ENCODE measurements around the gene ROBO4.

Gene ROBO4

DNA sequence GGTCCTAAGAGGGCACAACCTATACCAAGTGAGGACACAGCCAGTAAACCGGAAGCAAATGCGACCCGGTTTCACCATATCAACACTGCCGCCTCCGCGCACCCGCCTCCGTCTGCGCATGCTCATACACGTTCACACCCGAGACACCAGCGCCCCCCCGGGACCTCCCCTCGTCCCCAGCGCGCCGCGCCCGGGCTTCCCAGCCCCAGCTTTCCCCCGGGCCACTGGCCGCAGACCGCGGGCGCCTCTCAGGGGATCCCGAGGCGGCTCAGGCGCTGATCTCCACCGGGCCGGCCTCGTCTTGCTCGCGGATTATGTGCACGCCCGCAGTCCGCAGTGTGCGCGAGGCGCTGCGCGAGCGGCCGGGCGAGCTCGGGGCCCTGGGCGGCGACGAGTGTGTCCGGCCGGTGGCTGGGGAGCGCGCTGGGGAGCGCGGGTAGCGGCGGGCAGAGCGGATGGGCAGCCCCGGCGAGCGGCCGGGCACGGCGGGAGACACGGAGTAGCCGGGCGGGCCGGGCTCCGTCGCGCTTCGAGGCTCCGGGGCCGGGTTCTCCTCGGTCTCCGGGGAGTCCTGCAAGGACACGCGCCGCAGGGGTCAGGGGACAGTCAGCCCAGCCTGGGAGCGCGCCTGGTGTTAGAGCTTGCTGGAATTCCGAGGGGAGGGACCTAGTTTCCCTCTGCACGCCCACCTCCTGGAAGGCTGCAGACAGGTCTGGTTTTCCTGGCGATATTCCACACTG is 23.4 kb upstream of the ROBO4 start:
- DNase-seq (ENCODE audit: low read depth, low spot score) = no peak
- no peak overlapping the region for H3K4me3 ChIP-seq (ENCODE audit: low read length)

- H3K4me3 ChIP-seq (ENCODE audit: low read length) = no peak overlapping the region
- DNase-seq (ENCODE audit: low read depth, low spot score) = no peak
Observed at GRCh38 chr11:124920356-124920755, 22.7 kb upstream of the ROBO4 start.

- no peak overlapping the region for H3K4me3 ChIP-seq (ENCODE audit: low read length)
- no peak for DNase-seq (ENCODE audit: low read depth, low spot score)
Observed at GRCh38 chr11:124919898-124920297, 22.2 kb upstream of the ROBO4 start.

DNA sequence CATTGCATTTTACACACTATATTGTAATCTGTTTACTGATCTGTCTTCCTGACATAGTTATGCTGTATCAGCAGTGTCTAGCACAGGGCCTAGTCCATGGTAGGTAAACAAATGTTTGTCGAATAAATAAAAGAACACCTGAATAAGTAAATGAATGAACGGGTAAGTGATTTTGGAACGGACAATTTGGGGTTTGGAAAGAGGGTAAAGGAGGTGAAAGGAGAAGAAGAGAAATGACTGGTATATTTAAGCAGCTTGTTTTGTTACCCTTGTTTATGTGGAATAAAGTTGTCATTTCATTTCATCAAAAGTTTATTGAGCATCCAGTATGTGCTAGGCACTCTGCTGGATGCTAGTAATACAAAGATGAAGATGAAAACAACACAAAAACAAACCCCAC is 21.3 kb upstream of the ROBO4 start, which contains the start of gene HEPN1:
HEPN1 (plus strand) TSS at position 301 of the 400 bp plus-strand sequence.
- no peak for DNase-seq (ENCODE audit: low read depth, low spot score)
- H3K4me3 ChIP-seq (ENCODE audit: low read length) = no peak within 1 kb of the TSS

GRCh38 chr11:124917115-124917637 is 19.5 kb upstream of the ROBO4 start:
- H3K4me3 ChIP-seq (ENCODE audit: low read length) = no peak overlapping the region
- peak; percentile 72 for DNase-seq (ENCODE audit: low read depth, low spot score)

- no peak for DNase-seq (ENCODE audit: low read depth, low spot score)
- H3K4me3 ChIP-seq (ENCODE audit: low read length) = no peak overlapping the region
Observed at GRCh38 chr11:124916370-124916710, 18.7 kb upstream of the ROBO4 start.

- peak; percentile 59 for DNase-seq (ENCODE audit: low read depth, low spot score)
- H3K4me3 ChIP-seq (ENCODE audit: low read length) = no peak overlapping the region
Observed at GRCh38 chr11:124915541-124916369, 18.1 kb upstream of the ROBO4 start.

DNA sequence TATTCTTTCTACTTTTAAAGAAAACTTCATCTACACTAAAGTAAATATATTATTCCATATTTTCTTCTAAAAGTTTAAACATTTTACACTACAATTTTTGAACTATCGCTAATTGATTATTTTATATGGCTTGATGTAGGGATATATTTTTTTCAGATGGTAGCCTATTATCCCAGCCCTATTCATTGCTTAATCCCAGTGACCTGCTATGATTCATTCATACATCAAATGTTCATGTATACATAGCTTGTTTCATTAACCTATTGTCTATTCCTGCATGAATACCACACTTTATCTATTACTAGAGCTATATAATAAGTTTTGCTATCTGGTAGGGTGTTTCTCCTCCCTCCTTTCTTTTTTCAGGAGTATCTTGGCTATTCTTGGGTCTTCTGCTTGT is 5.0 kb upstream of the ROBO4 start:
- H3K4me3 ChIP-seq (ENCODE audit: low read length) = no peak overlapping the region
- no peak for DNase-seq (ENCODE audit: low read depth, low spot score)

- no peak overlapping the region for H3K4me3 ChIP-seq (ENCODE audit: low read length)
- no peak for DNase-seq (ENCODE audit: low read depth, low spot score)
Observed at GRCh38 chr11:124900464-124900863, 2.8 kb upstream of the ROBO4 start.

DNA sequence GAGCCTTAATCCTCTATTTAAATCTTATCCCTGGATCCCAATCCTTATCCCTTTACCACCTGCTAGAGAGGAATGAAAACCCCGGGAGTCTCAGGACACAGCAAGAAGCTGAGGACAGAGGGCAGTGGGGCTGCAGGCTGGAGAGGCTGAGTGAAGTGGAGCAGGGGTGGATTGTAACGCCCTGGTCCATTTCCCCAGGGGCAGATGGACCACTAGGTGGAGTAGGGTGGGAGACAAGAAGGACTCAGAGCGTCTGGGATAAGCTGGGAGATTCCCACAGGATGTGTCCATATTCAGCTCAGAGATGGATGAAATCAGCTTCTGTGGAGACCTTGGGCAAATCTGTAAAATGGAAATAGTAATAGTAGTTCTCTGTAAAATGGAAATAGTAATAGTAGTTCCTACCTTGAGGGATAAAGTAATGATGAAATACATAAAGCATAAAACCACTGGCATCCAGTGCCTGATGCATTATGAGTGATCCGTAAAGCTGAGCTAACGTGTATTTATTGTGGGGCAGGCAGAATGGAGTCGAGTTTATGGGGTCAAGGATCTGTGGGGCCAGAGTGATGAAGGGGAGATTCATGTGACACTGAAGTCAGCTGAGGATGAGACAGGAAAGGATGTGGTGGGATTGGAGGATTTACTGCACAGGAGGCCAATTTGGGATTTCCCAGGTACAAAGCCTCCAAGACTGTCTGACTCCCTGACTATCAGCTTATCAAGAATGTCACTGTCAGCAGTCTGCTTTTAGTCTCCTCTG is 1.9 kb upstream of the ROBO4 start:
- H3K4me3 ChIP-seq (ENCODE audit: low read length) = no peak overlapping the region
- DNase-seq (ENCODE audit: low read depth, low spot score) = no peak

- H3K4me3 ChIP-seq (ENCODE audit: low read length) = no peak overlapping the region
- DNase-seq (ENCODE audit: low read depth, low spot score) = no peak
Observed at GRCh38 chr11:124898711-124899110, 1.0 kb upstream of the ROBO4 start.

- no peak for DNase-seq (ENCODE audit: low read depth, low spot score)
- H3K4me3 ChIP-seq (ENCODE audit: low read length) = no peak overlapping the region
Observed at GRCh38 chr11:124898263-124898680, 607 bp upstream of the ROBO4 start.

- no peak for DNase-seq (ENCODE audit: low read depth, low spot score)
- H3K4me3 ChIP-seq (ENCODE audit: low read length) = no peak overlapping the region
Observed at GRCh38 chr11:124896821-124897391, 759 bp downstream of the ROBO4 start.

- H3K4me3 ChIP-seq (ENCODE audit: low read length) = no peak overlapping the region
- DNase-seq (ENCODE audit: low read depth, low spot score) = no peak
Observed at GRCh38 chr11:124896071-124896750, 1.5 kb downstream of the ROBO4 start.

GRCh38 chr11:124895471-124895971 is 2.1 kb downstream of the ROBO4 start:
- no peak for DNase-seq (ENCODE audit: low read depth, low spot score)
- H3K4me3 ChIP-seq (ENCODE audit: low read length) = no peak overlapping the region

- H3K4me3 ChIP-seq (ENCODE audit: low read length) = no peak overlapping the region
Observed at GRCh38 chr11:124894606-124895430, 2.8 kb downstream of the ROBO4 start.

DNA sequence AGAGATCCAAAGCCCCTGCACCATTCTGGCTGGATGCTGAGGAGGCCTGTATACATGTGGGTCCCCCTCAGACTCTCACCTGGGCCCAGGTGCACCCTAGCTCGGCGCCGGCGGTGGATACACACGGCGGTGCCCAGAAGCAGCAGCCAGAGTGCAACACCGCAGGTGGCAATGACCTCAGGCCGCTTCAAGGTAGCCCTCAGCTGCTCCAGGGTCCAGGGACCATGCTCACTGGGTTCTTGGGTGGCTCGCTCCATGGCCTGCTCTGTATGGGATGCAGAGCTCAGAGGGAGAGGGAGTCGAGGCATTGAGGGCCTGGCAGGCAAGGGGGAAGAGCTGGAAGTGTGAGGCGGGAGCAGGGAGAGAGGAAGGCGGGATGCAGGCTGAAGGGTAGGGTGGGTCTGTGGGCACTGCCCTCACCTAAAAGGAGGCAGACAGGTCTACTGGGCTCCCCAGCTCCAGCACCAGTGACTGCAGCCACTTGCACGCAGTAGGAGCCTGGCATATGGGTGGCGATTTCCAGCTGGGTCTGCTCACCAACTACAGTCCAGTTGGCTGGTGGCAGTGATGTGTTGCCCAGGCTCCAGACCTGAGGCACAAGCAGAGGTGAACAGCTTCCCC is 3.8 kb downstream of the ROBO4 start:
- no peak for DNase-seq (ENCODE audit: low read depth, low spot score)
- no peak overlapping the region for H3K4me3 ChIP-seq (ENCODE audit: low read length)

More at GRCh38 chr11:124894606-124895430, 2.8 kb downstream of the ROBO4 start:
- DNase-seq (ENCODE audit: low read depth, low spot score) = no peak

Data from Jurkat, Clone E6-1 (cell line).